Neutrophil (primary cell): ENCODE data around the gene C3orf38.

ENCODE experiments used
- H3K27ac ChIP-seq: fragments of 200-600 bp; sonication (generic); 2 replicates; pipeline ENCODE4 v1.5.1; 2016; ENCODE audit warnings: mild to moderate bottlenecking, moderate library complexity
- H3K27me3 ChIP-seq: fragments of 200-600 bp; sonication (generic); 2 replicates; pipeline ENCODE4 v1.6.0; 2016; ENCODE audit warnings: mild to moderate bottlenecking
- H3K36me3 ChIP-seq: fragments of 200-600 bp; sonication (generic); 2 replicates; pipeline ENCODE4 v1.5.1; 2017
- H3K4me1 ChIP-seq, 2 experiments: fragments of 200-600 bp in 1 of 2; sonication (generic) in 1 of 2; 1 replicate in 1 of 2; 2 replicates in 1 of 2; pipeline versions ENCODE4 v1.5.1 to v1.6.1; 2013 to 2016; ENCODE audit warnings: low read depth in 1 of 2, low read length in 1 of 2, mild to moderate bottlenecking in 1 of 2, moderate library complexity in 1 of 2; ENCODE audit not compliant: control insufficient read depth in 1 of 2, insufficient read depth in 1 of 2
- H3K4me3 ChIP-seq, 2 experiments: fragments of 200-600 bp in 1 of 2; sonication (generic) in 1 of 2; 1 replicate in 1 of 2; 2 replicates in 1 of 2; pipeline ENCODE4 v1.5.1; 2013 to 2016; ENCODE audit warnings: low read depth in 1 of 2, low read length in 1 of 2, mild to moderate bottlenecking in 1 of 2, moderate library complexity in 1 of 2
- H3K9me3 ChIP-seq: fragments of 200-600 bp; sonication (generic); 2 replicates; pipeline ENCODE4 v1.5.1; 2016
- TF ChIP-seq, protein P1 (sequence below): fragments of 200-600 bp; sonication (generic); IDR thresholded peaks from 2 replicates; pipeline ENCODE4 v1.5.1; 2016; ENCODE audit warnings: antibody characterized with exemption

The C3orf38 gene

DNA sequence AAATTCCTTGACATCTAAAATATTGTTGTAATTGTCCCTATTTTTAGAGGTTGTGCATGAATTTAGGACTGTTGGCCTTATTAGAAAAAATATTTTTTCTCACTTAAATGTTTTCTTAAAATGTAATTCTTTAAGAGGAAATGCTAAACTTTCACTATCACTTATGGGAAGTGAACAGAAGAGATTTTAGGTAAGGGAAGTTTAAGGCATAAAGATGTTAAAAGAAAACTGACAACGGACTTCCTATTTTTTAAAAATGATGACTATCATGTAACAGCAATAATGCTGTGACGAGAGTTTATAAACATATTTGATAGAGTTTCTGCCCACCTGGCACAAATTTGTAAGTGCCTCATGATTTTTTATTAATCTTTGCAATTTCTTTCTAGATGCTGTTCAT, 3.1 kb downstream of the C3orf38 start:
- Histone ChIP-seq H3K27me3 (no peaks in the 10 kb centered on the region), H3K4me1 (peaks cover 30 to 35% of the 10 kb centered on the region in 2 experiments), H3K9me3 (no peaks in the 10 kb centered on the region), H3K27ac (peak overlapping the region; percentile 42), H3K4me3 (no peak overlapping the region), H3K36me3 (peaks cover 43% of the 10 kb centered on the region)
- TF ChIP-seq, protein P1, sequence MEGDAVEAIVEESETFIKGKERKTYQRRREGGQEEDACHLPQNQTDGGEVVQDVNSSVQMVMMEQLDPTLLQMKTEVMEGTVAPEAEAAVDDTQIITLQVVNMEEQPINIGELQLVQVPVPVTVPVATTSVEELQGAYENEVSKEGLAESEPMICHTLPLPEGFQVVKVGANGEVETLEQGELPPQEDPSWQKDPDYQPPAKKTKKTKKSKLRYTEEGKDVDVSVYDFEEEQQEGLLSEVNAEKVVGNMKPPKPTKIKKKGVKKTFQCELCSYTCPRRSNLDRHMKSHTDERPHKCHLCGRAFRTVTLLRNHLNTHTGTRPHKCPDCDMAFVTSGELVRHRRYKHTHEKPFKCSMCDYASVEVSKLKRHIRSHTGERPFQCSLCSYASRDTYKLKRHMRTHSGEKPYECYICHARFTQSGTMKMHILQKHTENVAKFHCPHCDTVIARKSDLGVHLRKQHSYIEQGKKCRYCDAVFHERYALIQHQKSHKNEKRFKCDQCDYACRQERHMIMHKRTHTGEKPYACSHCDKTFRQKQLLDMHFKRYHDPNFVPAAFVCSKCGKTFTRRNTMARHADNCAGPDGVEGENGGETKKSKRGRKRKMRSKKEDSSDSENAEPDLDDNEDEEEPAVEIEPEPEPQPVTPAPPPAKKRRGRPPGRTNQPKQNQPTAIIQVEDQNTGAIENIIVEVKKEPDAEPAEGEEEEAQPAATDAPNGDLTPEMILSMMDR, result no peak

DNA sequence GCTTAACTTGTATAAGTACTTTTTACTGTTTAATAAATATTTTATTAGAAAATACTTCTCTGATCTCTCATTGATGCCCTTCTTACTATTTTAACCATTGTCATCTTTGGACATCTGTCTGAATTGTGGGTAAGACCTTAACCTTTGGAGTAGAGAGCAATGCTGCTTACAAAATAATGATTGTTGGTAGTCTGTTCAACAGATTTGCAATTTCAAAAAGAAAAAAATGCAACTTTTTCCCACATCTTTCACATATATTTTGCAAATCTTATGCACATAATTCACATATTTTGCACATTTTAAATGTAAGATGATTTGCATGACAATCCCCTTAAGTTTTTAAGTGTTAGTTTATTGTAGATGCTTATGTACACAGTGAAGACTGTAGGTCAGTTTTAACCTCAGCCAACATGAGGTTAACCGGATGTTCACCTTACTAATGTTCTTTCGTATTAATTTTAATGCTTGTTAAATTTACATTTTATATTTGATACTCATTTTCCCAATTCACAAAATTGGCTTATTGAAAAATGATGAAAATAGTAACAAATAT, 16.7 kb downstream of the C3orf38 start:
- no peaks in the 10 kb centered on the region for H3K4me1 ChIP-seq
- no peak overlapping the region for H3K27ac ChIP-seq
- no peak overlapping the region for H3K4me3 ChIP-seq
- H3K36me3 ChIP-seq, result peaks cover 17% of the 10 kb centered on the region
- TF ChIP-seq, protein P1, result no peak
- no peaks in the 10 kb centered on the region for H3K27me3 ChIP-seq
- H3K9me3 ChIP-seq, result no peaks in the 10 kb centered on the region

DNA sequence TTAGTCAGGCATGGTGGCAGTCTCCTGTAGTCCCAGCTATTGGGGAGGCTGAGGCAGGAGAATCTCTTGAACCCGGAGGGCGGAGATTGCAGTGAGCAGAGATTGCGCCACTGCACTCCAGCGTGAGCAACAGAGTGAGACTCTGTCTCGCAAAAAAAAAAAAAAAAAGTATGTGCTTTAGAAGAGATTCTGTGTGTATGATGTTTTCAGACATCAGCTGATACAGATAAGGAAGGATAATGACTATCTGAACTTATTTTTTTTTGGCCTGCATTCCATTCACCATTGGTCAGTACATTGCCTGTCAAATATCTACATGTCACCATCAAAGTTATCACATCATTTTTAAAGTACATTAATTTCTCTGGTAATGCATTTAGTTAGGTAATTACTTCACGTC, 17.4 kb downstream of the C3orf38 start:
- H3K4me1 ChIP-seq, result no peaks in the 10 kb centered on the region
- no peaks in the 10 kb centered on the region for H3K27me3 ChIP-seq
- no peak overlapping the region for H3K27ac ChIP-seq
- H3K36me3 ChIP-seq, result peaks cover 17% of the 10 kb centered on the region
- TF ChIP-seq, protein P1, result no peak
- H3K4me3 ChIP-seq, result no peak overlapping the region
- H3K9me3 ChIP-seq, result no peaks in the 10 kb centered on the region

DNA sequence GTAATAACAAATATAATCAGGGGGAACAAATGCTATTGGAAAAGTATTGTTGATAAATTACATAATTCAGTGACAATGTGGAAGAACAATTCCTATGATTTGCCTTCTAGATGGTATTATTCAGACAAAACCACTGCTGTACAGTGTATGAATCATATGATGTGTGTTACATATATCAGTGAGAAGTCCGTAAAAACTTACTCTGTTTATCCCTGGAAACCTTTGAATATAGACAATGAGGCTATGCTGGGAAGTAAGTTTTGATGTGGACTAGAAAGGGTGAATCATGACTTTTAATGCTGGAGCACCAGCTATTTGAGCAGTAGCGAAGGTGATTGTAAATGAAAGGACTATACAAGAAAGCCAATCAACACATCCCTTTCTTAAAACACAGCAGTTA, 17.9 kb downstream of the C3orf38 start:
- no peak overlapping the region for H3K27ac ChIP-seq
- no peaks in the 10 kb centered on the region for H3K27me3 ChIP-seq
- TF ChIP-seq, protein P1, result no peak
- H3K36me3 ChIP-seq, result peaks cover 13% of the 10 kb centered on the region
- H3K4me3 ChIP-seq, result no peak overlapping the region
- no peaks in the 10 kb centered on the region for H3K4me1 ChIP-seq
- no peaks in the 10 kb centered on the region for H3K9me3 ChIP-seq

- TF ChIP-seq, protein P1, result no peak
Observed at GRCh38 chr3:88168171-88168570, 18.4 kb downstream of the C3orf38 start.

More at GRCh38 chr3:88168171-88168570, 18.4 kb downstream of the C3orf38 start:
- H3K27ac ChIP-seq, result no peak overlapping the region
- H3K27me3 ChIP-seq, result no peaks in the 10 kb centered on the region
- peaks cover 11% of the 10 kb centered on the region for H3K36me3 ChIP-seq
- H3K9me3 ChIP-seq, result no peaks in the 10 kb centered on the region
- H3K4me1 ChIP-seq, result no peaks in the 10 kb centered on the region
- H3K4me3 ChIP-seq, result no peak overlapping the region
